Measurements from ENCODE around the gene ALDH18A1.

GRCh38 chr10:95566136-95566535, 90.4 kb downstream of the ALDH18A1 start:
- TF ChIP-seq EZH2phosphoT487 (IDR thresholded peaks at IDR 0.05; ENCODE audit: borderline replicate concordance, low read depth, low read length) (no peak), CTCF (conservative IDR thresholded peaks at IDR 0.05; ENCODE audit: low read length) (no peak)

Data from OCI-LY7 (cell line).